T-helper 1 cell treated with Interleukin-12 subunit alpha and Interleukin-12 subunit beta and Interleukin-4 antibody, amounts not matched to agents 30 ng/mL and 1 ng/mL, for 36 hours (primary cell): ENCODE measurements around the gene ACTL7A. TPM values are rescaled to one million over a fixed set of nuclear protein-coding genes. Genes with fewer than 3 reads are reported as not detected.

Experiments used
- total RNA-seq: library from RNA; stranded (reverse); gene quantifications from 2 replicates; pipeline ENCODE4 v1.2.3, GENCODE V29; 2022

ACTL7A gene
- total RNA-seq, 1 donor from 2014 or later: not detected

Other genes starting within 250 kb of the ACTL7A start
- gene ACTL7B, start 6.3 kb upstream of the ACTL7A start, total RNA-seq: 0.17 TPM in 2 replicates
- 27.9 and 32.9 TPM in 2 replicates for gene ELP1, start 71.9 kb downstream of the ACTL7A start, total RNA-seq
- 11.0 and 11.1 TPM in 2 replicates for gene ABITRAM, start 72.1 kb downstream of the ACTL7A start, total RNA-seq
- gene CTNNAL1, start 151.2 kb downstream of the ACTL7A start, total RNA-seq: 11.3 and 11.5 TPM in 2 replicates